HEK293T (cell line): ENCODE data around the gene CCDC68.

Source experiments
- L3MBTL2 ChIP-seq: fragments of 450-650 bp; conservative IDR thresholded peaks from 2 replicates; pipeline ENCODE4 v1.6.1; 2016; ENCODE audit warnings: mild to moderate bottlenecking
- SP1 ChIP-seq: fragments of 450-650 bp; IDR thresholded peaks from 2 replicates; pipeline ENCODE4 v1.6.1; 2017
- SUZ12 ChIP-seq: fragments of 450-650 bp; IDR thresholded peaks from 2 replicates; pipeline ENCODE4 v1.6.1; 2016; ENCODE audit warnings: mild to moderate bottlenecking

DNA sequence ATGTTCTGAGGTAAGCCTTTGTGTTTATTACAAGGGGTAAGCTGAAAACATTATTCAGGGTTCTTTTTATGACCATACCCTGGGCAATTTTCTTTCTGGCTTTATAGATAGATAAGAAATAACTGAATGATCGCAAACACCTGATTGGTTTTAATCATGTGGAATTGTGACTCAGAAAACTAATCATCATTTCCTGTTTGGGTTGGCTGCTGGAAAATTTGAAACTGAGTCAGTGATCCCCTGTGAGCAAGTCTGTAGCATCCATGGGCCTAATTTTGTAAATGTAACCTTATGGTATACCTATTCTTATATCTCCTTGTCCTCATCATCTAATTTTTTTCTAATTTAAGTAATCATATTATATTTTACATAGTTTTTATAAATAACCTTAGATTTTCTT, 34.3 kb downstream of the CCDC68 start:
- TF ChIP-seq L3MBTL2 (no peak), SP1 (no peak), SUZ12 (no peak)
